ENCODE results near the gene MRPL57.
"Not testable (repeated sequence)": the region's sequence is repeated elsewhere in the genome, so short reads cannot be mapped to it uniquely, and the experiment has no call there.

MRPL57 gene

GRCh38 chr13:21176215-21176981 lies at the start of gene MRPL57, which contains the start of gene SKA3:
Gene MRPL57, plus strand, starts transcription at chr13:21176658. Its CDS starts 259 bp downstream, at chr13:21176917.
Gene SKA3, minus strand, starts transcription at chr13:21176552. Its CDS starts 75 bp downstream, at chr13:21176477.
- DNase-seq, result peak; percentile 97

- DNase-seq, result no peak
Measured at GRCh38 chr13:21130116-21130515, 46.3 kb upstream of the MRPL57 start.

GRCh38 chr13:21133077-21133476 lies 43.4 kb upstream of the MRPL57 start:
- DNase-seq, result no peak

- DNase-seq, result no peak
Measured at GRCh38 chr13:21134475-21134874, 42.0 kb upstream of the MRPL57 start.

DNA sequence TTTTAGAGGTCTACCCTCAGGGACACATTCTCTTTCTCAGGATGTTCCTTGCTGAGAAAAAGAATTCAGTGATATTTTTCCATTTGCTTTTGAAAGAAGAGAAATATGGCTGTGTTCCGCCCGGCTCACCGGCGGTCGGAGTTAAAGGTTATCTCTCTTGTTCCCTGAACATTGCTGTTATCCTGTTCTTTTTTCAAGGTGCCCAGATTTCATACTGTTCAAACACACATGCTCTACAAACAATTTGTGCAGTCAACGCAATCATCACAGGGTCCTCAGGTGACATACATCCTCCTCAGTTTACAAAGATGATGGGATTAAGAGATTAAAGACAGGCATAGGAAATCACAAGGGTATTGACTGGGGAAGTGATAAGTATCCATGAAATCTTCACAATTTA lies 40.6 kb upstream of the MRPL57 start:
- DNase-seq, result not testable (repeated sequence)

DNA sequence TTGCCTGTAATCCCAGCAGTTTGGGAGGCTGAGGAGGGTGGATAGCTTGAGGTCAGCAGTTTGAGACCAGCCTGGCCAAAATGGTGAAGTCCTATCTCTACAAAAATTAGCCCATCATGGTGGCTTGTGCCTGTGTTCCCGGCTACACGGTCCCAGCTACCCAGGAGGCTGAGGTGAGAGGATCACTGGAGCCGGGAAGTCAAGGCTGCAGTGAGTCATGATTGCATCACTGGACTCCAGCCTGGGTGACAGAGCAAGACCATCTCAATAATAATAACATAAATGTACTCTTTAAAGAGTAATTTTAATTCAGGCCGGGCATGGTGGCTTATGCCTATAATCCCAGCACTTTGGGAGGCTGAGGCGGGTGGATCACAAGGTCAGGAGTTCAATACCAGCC lies 38.8 kb upstream of the MRPL57 start:
- DNase-seq, result no peak

DNA sequence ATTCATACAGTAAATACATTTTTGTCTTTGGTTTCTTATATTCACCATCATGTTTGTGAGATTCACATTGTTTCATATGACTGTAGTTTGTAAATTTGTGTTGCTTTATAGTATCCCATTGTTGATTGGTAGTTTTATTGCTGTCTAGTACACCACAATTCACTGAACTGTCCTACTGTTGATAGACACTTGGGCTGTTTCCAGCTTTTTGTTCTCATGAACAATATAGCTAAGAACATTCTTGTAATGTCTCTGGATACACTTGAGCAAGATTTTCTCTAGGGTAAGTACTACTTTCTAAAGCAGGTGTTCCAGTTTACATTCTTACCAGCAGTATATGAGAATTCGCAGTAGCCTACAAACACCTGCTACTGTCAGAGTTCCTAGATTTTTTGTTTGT lies 37.9 kb upstream of the MRPL57 start:
- DNase-seq, result no peak

- DNase-seq, result no peak
Measured at GRCh38 chr13:21139374-21139773, 37.1 kb upstream of the MRPL57 start.

DNA sequence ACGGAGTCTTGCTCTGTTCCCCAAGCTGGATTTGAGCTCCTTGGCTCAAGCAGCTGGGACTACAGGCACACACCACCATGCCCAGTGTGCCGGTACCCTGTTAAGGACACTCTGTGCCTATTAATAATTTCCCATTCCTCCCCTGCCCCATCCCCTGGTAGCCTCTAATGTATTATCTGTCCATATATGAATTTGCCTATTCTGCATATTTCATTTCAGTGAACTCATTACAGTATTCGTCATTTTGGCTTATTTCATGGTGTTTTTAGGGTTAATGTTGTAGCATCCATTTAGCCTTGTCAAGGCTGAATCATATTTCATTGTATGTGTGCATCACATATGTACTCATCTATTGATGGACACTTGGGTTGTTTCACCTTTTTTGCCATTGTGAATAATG lies 33.7 kb upstream of the MRPL57 start:
- no peak for DNase-seq

DNA sequence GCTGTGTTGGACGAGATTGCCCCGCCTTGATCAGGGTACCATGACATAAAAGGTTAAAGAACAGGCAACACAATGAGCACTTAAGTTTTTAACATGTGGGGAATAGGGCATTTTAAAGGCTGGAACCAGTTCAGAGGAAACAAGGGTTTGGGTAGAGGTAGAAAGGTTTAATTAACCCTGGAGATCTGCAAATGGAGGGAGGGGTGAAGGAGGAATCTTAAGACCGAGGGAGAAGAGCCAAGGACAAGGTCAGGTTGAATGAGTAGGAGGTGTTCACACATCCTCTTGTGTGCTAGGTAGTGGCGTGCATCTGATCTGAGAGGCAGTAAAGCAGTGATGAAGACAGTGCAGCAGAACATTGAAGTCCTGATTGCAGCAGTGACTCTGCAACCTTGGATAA lies 28.6 kb upstream of the MRPL57 start:
- DNase-seq, result no peak

DNA sequence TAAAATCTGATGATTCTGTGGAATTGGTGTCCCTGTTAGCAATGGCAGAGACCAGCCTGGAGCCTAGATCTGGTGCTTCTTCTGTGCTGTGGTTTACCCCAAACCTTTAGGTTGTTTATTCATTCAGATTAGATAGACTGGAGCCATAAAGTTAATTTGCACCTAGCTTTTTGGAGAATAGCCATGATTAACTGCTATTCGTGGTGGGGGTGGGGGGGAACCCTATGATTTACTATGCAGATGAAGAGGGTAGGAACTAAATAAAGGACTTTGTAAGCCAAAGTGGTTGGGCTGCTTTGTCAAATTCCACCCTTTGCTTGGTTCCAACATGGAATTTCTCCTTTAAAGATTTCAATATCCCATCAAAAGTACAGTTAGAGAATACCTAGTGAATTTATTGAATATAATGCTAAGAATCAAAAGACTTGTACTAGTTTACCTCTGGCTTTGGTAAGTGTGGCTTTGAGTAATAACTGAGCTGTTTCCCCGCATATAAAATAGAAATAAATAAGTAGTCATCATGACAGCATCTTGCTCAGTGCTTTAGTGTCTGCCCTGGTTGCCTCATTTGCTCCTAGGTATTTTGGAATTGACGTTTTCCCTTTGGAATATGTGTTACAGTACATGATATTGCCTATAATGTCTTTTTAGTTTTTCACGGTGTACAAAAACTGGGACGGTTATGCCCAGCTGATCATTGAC lies 27.8 kb upstream of the MRPL57 start:
- no peak for DNase-seq

GRCh38 chr13:21149568-21149967 lies 26.9 kb upstream of the MRPL57 start:
- DNase-seq, result no peak

DNA sequence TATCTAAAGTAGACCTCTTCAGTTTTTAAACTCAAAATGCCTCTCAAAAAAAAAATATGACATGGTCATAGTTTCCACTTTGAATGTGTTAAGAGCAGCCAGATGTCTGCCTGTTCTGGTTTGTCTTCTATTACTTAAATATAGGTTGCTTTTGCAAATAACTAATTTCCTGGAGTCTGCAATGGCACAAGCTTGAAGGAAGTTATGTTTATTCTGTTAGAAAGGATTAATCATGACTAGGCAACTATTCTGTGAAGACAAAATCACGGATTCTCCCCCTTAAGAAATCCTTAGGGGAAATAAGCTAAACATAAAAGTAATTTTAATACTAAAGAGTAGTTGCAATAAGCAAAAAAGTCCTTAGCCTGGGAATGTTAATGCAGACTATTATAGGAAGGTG lies 26.4 kb upstream of the MRPL57 start:
- no peak for DNase-seq

- no peak for DNase-seq
Measured at GRCh38 chr13:21152251-21152899, 24.1 kb upstream of the MRPL57 start.

DNA sequence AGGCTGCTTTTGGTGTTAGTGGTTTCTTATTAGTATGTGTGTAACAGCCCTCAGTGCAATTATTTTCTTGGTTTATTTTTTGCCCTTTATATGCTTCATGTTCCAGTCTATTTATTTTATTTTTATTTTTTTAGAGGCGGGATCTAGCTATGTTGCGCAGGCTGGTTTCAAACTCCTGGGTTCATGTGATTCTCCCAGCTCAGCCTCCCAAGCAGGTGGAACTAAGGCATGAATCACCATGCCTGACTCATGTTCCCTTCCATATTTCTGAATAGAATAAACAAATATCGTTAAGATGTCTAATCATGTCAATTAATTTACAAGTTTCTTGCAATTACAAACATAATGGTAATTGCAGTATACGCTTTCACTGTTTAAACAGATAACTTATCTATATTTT lies 11.8 kb upstream of the MRPL57 start:
- DNase-seq, result no peak

DNA sequence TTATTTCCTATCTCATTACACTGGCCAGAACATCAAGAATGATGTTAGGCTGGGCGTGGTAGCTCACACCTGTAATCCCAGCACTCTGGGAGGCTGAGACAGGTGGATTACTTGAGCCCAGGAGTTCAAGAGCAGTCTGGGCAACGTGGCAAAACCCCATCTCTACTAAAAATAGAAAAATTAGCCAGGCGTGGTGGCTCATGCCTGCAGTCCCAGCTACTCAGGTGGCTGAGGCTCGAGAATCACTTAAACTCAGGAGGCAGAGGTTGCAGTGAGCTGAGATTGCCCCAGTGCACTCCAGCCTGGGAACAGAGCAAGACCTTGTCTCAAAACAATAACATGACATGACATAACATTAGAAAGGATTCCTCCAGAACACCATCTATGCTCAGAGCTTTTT lies 10.9 kb upstream of the MRPL57 start:
- DNase-seq, result not testable (repeated sequence)

- no peak for DNase-seq
Measured at GRCh38 chr13:21171420-21171819, 5.0 kb upstream of the MRPL57 start.

DNA sequence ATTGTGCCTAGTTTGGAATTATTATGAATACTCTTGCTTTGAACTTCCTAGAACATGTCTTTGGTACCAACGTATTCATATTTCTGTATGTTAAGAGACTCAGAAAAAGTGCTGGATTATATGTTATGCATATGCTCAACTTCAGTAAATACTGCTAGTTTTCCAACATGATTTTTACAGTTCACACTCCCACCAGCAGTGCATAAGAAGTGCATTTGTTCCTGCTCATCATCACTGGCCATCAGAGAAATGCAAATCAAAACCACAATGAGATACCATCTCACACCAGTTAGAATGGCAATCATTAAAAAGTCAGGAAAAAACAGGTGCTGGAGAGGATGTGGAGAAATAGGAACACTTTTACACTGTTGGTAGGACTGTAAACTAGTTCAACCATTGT lies 2.7 kb upstream of the MRPL57 start:
- not testable (repeated sequence) for DNase-seq

DNA sequence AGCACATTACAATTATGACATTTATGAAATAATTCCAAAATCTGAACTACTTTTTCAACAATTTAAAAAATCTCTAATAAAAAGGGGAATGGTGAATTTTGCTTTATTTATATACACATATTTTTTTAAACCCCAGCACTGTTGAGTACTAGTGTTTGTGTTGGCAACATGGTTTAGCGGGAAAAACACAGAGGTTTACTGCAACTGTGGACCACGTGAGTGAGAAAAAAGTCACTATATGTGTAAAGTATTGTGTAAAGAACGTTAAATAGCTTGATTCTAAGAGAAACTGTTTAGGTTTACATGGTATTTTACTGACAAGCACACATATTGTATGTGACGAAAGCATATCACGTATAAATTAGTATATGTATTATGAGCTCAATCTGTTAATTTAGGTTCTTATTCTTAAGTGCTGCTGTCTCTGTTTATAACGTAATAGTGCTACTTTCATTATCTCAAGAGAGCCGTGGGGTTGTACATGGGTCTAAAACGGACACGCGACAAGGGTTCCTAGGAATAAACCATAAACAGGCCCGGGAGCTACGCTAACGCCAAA lies 723 bp upstream of the MRPL57 start:
- no peak for DNase-seq

- no peak for DNase-seq
Measured at GRCh38 chr13:21176982-21177284, 475 bp downstream of the MRPL57 start.

DNA sequence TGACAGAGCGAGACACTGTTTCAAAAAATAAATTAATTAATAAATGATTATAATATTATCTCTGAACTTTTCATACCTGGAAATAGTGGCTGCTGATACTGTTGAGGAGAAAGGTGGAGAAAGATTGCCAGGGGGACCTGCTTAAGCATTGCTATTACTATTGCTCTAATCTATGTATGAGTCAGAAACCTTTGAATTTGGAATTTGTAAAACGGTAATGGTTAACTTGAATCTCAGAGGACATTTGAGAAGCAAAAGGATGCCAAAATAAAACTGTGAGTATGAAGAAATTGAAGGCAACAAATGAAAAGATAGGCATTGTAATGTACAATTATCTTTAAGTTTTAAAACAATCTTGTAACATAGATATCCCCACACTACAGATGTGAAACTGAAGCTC lies 5.2 kb downstream of the MRPL57 start:
- DNase-seq, result no peak

DNA sequence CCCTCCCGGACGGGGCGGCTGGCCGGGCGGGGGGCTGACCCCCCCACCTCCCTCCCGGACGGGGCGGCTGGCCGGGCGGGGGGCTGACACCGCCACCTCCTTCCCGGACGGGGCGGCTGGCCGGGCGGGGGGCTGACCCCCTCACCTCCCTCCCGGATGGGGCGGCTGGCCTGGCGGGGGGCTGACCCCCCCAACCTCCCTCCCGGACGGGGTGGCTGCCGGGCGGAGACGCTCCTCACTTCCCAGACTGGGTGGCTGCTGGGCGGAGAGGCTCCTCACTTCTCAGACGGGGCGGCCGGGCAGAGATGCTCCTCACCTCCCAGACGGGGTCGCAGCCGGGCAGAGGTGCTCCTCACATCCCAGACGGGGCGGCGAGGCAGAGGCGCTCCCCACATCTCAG lies 10.0 kb downstream of the MRPL57 start:
- DNase-seq, result not testable (repeated sequence)

DNA sequence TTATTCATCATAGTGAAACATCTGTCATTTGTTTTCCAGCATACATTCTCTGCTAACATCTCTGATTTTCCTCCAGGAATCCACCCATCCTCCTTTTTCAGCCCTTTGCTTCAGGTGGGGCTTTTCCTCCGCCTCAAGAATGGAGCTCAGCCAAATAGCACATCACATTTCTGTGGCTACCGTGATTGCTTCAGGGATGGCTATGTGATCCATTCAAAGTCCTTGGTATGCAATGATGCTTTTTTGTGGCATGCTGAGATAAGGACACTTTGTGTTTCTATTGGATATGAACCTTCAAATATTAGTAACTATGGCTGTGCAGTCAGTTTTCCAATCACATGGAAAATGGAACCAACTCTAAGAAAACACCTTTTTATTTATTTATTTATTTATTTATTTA lies 18.3 kb downstream of the MRPL57 start:
- not testable (repeated sequence) for DNase-seq
